ENCODE measurements around the gene MYO1C.

The MYO1C gene

DNA sequence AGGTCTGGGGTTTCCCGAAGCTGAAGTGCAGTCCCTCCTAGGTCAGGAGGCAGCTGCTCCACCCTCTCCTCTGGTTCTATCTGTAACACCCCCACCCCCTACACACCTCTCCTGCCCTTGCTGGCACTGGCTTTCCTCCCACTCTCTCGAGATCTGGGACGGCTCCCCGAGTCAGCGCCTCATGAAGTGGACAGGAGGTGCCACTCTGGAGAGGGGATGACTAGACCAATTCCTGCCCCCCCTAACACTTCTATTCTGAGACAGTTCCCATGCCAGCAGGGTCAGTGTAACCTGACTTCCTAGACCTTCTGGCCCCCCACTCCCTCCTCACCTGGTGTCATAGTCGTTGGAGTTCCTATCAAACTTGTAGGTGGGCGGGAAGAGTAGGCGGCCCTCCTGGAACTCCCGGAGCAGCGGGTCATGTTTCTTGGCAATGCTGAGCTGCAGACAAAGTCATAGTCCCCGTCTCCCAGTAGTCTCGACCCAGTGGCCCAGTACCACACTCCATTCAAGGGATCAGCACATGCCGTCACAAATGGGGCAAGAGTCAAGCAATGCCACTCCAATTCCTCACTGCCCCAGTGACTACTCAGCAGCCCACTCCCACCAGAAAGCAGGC is 14.3 kb upstream of the MYO1C start:
- no peak for DNase-seq (ENCODE audit: low spot score)

DNA sequence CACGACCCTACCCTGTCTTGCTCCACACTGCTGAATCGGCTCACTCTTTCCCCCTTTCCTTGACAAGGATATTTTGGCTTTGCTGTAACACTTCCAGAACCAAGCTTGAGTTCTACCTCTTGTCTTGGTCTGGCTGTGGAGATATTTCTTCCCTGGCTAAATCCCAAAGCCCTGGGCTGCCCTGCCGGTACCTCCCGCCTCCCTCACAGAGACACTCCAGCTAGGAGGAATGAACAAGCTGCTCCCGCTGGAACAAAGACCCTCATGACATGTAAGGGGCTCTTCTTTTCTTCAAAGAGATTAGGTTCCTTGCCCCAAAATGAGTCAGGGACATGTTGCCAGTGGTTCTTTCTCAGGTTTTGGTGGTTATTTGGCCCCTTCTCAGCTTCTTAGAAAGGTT is 13.1 kb upstream of the MYO1C start:
- no peak for DNase-seq (ENCODE audit: low spot score)

DNA sequence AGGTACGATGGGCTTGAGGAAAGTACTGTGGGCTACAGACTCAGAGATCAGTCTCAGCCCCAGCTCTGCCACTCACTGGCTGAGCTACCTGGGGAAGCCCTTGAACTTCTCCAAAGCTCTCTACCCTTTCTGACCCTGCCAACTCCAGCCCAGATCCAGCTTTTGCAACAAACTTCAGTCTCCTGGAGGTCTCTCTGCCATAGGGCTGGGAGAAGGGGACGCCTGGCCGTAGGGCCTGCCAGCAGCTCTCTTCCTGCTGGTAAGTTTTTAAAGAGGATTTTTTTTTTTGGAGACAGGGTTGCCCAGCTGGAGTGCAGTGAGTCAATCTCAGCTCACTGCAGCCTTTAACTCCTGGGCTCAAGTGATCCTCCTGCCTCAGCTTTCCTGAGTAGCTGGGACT is 12.4 kb upstream of the MYO1C start:
- DNase-seq (ENCODE audit: low spot score), result no peak

DNA sequence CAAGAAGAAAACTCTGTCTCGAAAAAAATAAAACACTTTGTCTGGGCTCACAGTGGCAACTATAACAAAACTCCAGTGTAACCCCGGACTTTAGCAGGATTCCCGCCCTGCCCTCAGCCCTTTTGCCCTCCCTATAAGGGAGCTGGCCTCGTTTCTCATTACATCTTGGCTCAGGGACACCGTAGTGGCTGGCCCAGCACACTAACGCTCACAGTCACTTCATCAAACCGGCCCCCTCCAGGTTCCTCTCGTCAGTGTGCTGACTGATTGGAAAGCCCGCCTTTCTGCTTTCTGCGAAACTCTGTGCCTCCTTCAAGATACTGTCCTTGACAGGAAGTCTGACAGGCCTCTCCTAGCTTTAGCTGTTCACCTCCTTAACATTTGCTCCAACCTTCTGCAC is 11.2 kb upstream of the MYO1C start:
- DNase-seq (ENCODE audit: low spot score), result no peak

DNA sequence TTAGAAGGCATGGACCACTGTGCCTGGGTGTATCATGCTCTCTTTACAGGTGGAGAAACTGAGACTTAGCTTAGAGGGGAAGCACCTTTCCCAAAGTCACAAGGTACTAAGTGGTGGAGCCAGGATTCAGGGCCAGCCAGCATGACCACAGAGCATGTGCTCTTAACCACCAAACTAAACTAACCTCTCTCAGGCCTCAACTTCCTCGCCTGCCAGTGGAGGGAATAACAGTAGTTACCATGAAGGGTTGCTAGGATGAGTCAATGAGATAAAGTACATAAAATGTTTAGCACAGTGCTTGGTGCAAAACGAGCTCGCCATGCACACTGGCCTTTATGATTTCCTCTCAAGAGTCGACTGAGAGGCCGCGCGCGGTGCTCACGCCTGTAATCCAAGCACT is 6.4 kb upstream of the MYO1C start:
- DNase-seq (ENCODE audit: low spot score), result no peak

DNA sequence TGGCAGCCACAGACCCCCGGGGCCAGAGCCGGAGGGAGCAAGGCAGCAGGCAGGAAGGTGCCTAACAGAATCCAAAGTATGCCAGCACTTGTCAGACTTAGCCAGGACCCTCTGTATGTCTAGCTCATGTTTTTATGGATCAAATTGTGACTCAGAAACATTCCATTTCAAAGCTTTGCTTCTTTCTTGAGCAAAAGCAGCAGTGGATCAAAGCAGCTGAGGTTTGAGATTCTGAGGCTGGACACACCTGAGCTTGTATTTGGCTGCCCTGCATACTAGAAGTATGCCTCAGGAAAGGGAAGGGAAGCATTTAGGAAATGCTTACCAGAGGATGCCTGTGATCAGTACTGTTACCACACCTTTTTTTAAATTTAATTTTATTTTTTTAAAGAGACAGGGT is 5.7 kb upstream of the MYO1C start:
- DNase-seq (ENCODE audit: low spot score), result no peak

DNA sequence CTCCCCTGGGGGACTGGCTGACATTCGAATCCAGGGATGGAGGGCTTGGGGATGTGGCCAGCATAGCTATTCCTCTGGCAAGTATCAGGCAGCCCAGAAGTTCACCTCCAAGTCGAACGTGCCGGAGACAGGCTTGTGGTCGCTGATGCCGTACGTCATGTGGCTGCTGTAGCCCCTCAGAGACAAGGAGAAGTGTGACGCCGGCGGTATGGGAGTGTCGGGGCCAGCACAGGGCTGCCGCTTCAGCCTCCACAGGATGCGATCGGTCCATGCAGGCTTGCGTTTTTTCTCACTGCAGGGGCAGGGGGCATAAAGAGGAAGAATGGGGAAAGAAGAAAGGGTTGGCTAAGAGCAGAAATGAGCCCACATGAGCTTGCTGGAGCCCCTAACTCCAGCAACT is 5.3 kb upstream of the MYO1C start:
- no peak for DNase-seq (ENCODE audit: low spot score)

DNA sequence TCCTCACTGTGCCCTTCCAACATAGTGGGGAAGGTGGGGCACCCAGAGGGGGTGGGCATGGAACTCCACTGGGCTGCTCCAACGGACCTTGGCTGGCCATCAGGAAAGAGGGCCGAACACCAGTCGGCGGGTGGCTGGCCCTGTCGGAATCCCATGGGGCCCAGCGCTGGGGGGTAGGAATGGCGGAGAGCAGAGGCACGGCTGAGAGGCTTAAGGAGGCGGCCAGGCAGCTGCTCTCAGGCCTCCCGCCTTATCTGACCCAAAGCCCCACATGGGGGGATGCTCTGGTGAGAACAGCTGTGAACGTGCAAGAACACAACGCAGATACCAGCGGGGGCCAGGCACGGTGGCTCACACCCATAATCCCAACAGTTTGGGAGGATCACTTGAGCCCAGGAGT is 4.4 kb upstream of the MYO1C start:
- DNase-seq (ENCODE audit: low spot score), result no peak

DNA sequence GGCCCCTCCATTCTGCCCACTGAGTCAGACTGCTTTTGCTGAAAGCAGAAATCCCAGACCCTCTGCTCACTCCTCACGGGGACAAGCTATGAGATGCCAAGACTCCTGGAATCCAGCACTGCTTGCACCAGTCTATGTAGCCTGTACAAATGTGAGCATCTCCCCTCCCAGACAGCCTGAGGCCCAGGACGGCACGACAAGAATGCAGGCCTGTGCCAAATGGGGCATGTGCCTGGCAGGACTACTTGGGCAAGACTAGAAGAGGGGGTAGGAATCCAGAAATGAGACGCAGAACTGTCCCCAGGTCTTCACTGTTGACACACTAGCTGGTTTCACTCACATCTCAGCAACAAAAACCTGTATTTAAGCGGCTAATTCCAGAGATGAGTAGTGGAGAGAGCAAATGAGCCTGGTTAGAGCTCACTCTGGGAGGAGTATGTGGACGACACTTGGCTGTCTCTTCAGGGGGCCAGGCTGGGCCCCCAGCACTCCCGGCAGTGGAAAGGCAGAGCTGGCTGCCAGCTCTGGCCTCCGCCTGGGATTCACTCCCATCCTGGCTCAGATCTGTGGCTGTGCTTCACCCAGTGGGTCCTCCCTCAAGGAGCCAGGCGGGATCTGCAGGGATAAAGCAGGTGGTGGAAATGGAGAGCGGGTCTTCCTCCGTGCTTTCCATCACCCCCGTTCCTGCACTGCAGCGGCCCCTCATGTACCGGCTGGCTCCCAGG is 2.9 kb upstream of the MYO1C start:
- DNase-seq (ENCODE audit: low spot score), result peak; percentile 45

DNA sequence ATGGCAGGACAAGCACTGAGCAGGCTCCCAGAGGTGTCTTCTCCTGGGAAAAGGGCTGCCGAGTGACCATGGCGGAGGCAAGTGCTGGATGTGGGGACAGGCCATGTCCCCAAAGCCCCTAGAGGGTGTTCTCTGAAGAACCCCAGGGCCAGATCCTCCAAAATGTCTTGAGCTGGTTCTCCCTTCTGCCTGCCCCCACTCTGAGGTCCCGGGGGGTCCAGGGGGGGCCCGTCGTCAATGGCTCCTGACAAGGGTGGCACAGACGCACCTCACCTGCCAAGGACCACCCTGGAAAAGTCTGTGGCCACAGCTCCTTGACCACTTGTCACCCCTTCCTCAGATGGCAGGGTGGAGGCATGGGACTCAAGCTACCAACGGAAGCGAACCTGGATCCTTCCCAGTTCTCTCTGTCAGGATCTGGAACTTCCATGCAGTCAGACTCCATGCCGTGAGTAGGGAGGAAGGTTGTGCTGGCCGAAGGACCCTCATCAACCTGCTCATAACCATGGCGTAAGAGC is 2.3 kb upstream of the MYO1C start:
- no peak for DNase-seq (ENCODE audit: low spot score)

DNA sequence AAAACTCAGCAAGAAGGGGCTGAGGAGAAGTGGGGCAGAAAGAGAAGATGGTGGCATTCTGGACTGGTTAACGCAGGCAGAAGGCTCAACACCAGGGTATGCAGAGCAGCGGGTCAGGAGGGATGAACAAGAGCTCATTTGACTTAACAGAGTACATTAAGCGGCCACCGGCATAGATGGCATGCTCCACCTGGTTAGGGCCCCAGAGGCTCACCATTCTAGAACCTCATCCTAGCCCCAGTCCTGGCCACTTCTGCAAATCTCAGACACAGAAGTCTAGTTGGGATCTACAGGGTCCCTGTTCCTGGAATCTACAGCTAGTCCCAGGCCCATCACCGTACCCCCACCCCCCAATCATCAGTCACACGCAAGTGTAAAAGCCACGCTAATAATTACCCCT is 1.7 kb upstream of the MYO1C start:
- no peak for DNase-seq (ENCODE audit: low spot score)

DNA sequence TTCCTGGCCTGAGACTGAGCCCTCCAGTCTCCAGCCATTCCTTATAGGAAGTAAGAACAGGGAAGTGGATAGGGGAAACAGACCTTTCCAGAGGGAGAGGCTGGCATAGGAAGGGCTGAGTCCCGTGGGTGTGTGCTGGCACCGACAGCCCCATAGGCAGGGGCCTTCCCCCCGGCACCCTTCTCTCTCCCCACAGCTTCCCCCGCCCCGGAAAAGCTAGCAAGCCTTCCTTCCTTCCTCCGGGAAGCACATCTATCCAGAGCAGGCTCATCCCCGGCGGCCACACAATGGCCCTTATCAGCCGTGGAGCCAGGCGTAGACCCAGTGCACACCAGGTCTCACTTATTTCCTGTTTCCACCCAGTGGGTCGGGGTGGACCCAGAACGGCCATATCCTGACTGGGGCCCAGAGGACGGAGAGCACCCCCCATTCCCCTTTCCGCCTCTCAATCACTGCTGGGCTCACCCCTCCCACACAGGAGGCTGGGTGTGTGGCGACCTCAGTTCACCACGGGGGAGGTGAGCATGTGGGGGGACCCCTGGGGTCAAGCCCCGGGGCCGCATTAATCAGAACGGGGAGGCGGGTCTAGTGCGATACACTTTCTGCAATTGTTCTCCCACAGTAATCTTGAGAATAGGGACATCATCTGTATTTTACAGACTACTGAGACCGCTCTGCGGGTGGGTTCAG is 950 bp upstream of the MYO1C start:
- DNase-seq (ENCODE audit: low spot score), result no peak

DNA sequence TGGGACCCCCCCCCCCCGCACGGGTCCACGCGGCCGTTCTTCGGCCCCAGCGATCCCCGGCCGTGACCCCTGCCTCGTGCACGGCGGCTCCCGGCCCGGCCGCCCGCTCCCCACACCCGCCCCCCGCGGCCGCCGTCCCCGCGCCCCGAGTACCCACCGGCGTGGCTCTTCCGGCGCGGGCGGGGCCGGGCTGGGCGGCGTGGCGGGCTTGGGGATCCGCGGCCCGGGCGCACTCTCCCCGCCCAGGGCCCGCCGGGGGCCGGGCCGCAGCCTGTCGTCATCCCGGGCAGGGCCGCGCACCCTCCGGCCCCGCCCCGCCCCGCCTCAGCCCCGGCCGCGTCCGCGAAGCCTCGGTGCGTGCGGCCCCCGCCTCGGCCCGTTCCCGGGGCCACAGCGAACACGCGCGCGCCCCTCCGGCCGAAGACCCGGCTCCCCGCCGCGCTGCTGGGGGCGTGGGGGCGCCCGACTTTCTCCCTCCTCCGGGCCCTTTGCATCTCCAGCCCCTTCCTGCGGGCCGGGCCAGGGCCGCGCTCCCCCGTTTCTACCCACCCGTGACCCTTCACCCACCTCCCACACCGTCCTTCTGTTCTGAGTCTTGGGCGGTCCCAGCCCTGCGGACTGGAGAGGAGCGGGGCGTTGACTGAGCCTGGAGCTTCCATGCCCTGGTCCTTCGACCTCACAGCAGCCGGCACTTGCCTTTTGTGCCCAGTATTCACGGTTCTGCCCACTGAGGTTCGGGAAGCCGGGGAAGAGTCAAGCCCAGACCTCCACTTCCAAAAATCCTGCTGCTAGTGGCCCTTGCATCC is 840 bp downstream of the MYO1C start:
- no peak for DNase-seq (ENCODE audit: low spot score)

DNA sequence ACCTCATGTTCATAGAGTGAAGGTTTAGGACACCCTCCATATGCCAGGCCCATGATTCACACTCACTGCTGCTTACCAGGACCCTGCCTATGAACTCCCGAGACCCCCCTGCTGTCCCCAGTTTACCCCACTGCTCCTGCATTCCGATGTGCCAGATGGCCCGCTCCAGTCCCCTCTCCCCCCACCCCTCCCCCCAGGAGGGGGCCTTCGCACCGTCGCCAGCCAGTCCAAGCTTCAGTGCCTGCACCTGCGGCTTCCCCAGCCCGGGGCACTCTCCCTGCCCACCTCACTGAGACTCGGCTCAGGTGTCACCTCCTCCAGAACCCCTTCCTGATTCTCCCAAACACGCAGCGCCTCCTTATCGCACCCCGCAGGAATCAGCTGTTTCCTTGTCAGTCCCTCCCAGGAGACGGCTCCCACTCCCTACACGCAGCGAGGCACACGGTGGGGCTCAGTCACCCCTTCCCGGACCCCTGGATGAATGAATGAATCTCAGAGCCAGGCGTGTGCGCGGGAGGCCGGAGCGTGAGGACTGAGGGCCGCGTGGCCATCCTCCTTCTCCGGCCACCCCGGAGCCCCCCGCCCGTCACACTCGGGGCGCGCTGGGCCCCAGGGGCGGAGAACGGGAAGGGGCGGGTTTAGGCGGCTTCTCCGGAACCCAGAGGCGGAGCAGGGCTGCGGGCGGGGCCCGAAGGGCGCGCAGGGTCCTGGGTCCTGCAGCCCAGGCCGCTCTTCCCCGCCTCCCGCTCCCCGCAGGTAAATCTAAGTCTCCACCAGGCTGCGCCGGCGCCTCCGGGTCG is 1.6 kb downstream of the MYO1C start:
- peak; percentile 59 for DNase-seq (ENCODE audit: low spot score)

DNA sequence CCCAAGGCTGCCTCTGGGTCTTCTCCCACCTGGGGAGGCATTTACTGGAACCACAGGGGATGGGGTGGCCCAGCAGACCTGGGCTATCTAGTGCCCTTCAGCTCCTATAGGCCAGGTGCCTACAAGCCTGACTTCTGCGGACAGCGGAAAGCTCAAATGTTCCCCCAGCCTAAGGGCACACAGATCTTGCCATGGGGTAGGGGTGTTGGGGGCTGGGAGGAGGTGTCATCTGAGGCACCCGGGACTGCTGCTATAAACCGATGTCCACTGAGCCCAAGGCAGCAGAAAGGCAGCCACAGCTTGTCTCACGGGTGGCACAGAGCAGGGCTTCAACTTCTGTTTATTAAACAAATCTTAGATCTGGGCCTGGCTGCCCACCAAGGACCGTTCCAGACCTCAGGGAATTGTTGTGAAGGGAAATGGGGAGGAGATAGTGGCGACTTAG is 3.6 kb downstream of the MYO1C start:
- no peak for DNase-seq (ENCODE audit: low spot score)

DNA sequence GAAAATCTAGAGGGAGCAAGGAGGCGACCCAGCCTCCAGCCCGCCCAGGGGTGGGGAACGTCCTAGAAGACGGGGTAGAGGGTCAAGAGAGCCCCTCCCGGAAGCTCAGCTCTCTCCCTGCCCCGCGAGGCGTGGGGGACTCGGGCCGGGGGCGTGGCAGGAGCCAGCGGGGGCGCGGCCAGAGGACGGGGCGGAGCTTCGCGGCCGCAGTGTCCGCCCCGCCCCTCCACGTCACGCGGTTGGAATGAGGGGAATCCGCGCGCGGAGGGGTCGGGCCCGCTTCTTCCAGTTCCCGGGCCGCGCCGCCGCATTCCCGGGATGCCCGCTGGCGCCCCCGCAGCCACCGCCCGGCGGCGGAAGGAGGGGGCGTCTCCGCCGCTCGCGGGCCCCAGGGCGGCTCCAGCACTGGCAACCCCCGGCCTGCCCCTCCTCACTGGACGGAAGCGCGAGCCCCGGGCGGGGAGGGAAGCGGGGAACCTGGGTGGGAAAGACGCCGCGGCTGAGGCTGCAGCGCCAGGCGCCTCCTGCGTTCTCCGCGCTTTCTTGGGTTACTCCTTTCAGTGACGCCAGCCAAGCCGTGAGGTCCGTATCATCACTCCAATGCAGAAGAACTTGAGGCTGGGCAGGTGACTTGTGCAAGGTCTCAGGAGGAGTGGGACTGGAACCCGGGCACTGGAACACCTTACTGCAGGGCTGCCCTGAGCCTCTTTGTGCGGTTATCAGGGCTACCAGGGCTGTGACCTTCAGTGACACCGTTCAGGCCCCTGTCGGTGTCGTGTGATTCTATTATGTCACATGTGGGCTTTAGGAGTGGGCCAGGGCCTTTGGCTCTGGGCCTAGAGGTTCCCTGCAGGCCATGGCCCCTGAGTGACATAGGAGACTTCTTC is 4.3 kb downstream of the MYO1C start:
- peak; percentile 74 for DNase-seq (ENCODE audit: low spot score)

DNA sequence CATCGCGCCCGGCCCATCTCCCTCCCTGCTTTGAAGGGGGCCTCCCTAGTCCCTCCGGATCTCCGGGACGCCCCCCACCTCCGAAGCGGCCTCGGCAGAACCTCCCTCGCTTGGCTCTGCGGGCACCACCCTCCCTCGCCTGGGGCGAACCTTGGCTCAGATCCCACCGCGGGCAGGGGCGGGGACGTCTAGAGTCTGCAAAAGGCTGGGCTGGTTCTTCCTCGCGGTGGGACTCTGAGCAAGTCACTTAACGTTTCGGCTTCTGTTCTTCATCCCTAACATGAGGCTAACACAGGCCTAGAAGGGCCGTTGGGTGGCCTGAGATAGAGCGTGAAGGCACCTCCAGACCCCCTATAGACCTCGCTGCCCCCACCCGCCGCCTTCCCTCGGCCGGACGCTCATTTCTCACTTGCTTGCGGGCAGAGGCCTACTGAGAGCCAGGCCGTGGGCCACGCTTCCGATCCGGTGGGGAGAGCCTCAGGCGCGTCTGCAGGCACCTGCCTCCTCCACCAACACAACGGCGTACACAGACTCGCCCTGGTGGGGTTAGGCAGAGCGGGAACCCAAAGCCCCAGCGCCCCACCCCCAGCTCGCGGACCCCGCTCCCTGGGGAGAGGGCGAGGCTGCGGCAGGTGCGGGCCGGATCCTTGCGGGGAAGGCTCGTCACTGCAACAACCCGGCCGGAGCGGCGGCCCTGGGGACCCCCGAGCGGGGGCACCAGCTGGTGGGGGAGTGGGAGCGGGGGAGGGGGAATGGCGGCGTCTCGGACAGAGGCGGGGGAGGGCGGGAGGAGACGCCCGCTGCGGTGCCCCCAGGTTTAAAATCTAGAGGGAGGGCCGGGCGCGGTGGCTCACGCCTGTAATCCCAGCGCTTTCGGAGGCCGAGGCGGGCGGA is 5.4 kb downstream of the MYO1C start:
- peak; percentile 43 for DNase-seq (ENCODE audit: low spot score)

DNA sequence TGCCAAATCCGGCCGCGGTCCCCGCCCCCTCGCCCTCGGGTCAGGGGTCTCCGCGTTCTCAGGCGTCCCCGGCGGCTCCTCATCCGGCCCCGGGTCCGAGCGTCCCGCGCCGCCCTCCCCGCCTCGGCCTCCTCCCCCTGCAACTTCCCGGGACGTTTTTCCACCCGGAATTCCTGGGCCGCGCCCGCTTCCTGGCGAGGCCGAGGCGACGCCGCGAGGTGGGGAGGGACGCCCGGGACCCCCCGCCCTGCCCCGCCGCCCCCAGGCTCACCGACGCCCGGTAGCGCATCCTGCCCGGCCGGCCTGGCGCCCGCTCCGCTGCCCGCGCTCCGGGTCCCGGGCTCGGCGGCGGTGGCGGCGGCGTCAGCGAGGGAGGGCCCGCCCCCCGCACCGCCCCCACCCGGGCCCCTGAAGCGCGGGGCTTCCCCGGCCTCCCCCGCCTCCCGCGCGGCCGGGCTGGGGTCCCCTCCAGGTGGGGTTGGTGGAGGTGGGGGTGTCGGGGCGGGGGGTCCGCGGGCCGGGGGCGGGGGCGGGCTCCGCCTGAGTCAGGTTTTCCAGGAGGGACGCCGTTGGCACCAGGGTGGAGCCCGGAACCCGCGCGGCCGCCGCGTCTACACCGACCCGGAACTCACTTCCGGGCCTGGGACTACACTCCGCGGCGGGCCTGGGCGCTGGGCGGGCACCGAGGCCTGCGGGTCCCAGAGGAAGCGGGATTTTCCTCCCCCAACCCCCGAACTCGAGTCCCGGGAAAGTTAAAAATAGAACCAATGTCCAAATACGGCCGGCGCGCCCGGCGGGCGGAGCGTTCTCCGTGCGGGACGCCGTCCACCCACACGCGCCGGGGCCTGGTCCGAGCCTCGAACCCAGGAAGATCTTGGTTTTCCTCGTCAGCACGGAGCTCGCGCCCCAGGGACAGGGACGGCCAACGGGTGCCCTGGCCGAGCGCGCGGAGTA is 6.8 kb downstream of the MYO1C start:
- peak; percentile 22 for DNase-seq (ENCODE audit: low spot score)
